GM18505 (cell line): ENCODE data around the gene GOLGA6L10.
"Not testable (repeated sequence)": the region's sequence is repeated elsewhere in the genome, so short reads cannot be mapped to it uniquely, and the experiment has no call there.

ENCODE experiments used
- ATAC-seq: cut with Tn5 transposase; IDR thresholded peaks from one replicate; pipeline ENCODE4 v1.9.1; 2021; ENCODE audit not compliant: unreplicated experiment
- POLR2A ChIP-seq: IDR thresholded peaks from 4 replicates; pipeline ENCODE4 v1.6.1; 2011; ENCODE audit warnings: borderline replicate concordance; ENCODE audit not compliant: insufficient read depth, insufficient read length; ENCODE audit errors: extremely low read depth

Gene GOLGA6L10

GRCh38 chr15:82349375-82349774, at the start of gene GOLGA6L10:
TSS of gene GOLGA6L10 (minus strand) at chr15:82349475. CDS start at chr15:82349375, 100 bp downstream.
- ATAC-seq, result not testable (repeated sequence)

GRCh38 chr15:82398785-82399184, 49.5 kb upstream of the GOLGA6L10 start:
- ATAC-seq, result no peak
- TF ChIP-seq POLR2A, result no peak

- TF ChIP-seq POLR2A, result no peak
- no peak for ATAC-seq
Observed at GRCh38 chr15:82397817-82398216, 48.5 kb upstream of the GOLGA6L10 start.

GRCh38 chr15:82395788-82396187, 46.5 kb upstream of the GOLGA6L10 start:
- ATAC-seq, result not testable (repeated sequence)

- no peak for TF ChIP-seq POLR2A
Observed at GRCh38 chr15:82393671-82394070, 44.4 kb upstream of the GOLGA6L10 start.

GRCh38 chr15:82392077-82392476, 42.8 kb upstream of the GOLGA6L10 start:
- ATAC-seq, result not testable (repeated sequence)

More at GRCh38 chr15:82393671-82394070, 44.4 kb upstream of the GOLGA6L10 start:
- no peak for ATAC-seq

- ATAC-seq, result not testable (repeated sequence)
Observed at GRCh38 chr15:82390152-82390551, 40.9 kb upstream of the GOLGA6L10 start.

GRCh38 chr15:82387209-82387608, 37.9 kb upstream of the GOLGA6L10 start:
- not testable (repeated sequence) for ATAC-seq

- not testable (repeated sequence) for ATAC-seq
Observed at GRCh38 chr15:82381330-82381955, 32.2 kb upstream of the GOLGA6L10 start.

GRCh38 chr15:82379552-82379951, 30.3 kb upstream of the GOLGA6L10 start:
- ATAC-seq, result not testable (repeated sequence)

- ATAC-seq, result not testable (repeated sequence)
Observed at GRCh38 chr15:82373661-82374060, 24.4 kb upstream of the GOLGA6L10 start.

- TF ChIP-seq POLR2A, result no peak
- ATAC-seq, result no peak
Observed at GRCh38 chr15:82371656-82372055, 22.4 kb upstream of the GOLGA6L10 start.

GRCh38 chr15:82367790-82368189, 18.5 kb upstream of the GOLGA6L10 start:
- not testable (repeated sequence) for ATAC-seq

- peak; percentile 70 for ATAC-seq
Observed at GRCh38 chr15:82365692-82366323, 16.5 kb upstream of the GOLGA6L10 start.

GRCh38 chr15:82364548-82364947, 15.3 kb upstream of the GOLGA6L10 start:
- not testable (repeated sequence) for ATAC-seq

GRCh38 chr15:82362790-82363189, 13.5 kb upstream of the GOLGA6L10 start:
- not testable (repeated sequence) for ATAC-seq

GRCh38 chr15:82360618-82361017, 11.3 kb upstream of the GOLGA6L10 start:
- ATAC-seq, result not testable (repeated sequence)

GRCh38 chr15:82355055-82355454, 5.8 kb upstream of the GOLGA6L10 start:
- not testable (repeated sequence) for ATAC-seq

- ATAC-seq, result not testable (repeated sequence)
Observed at GRCh38 chr15:82354546-82354945, 5.3 kb upstream of the GOLGA6L10 start.

- not testable (repeated sequence) for ATAC-seq
Observed at GRCh38 chr15:82347645-82348044, 1.6 kb downstream of the GOLGA6L10 start.

GRCh38 chr15:82345176-82345575, 4.1 kb downstream of the GOLGA6L10 start:
- not testable (repeated sequence) for ATAC-seq
